Measurements from ENCODE around the gene CCDC91.

CCDC91 gene

DNA sequence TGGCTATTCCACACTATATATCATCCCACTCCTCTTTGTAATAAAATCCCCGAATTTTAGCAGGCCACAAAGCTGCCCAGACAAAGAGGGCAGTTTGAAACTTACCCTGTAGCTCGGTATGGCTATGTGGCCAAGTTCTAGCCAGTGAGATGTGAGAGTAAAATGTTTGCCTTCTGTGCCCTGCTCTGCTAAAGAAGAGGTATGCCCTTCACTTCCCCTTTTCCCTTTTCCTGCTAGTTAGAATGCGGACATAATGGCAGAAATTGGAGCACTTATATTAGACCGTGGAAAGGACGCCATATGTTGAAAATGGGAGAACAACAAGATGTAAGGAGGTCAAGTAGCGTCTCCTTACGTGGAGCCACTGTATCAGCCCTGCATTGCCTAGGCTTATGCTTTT lies 11.5 kb upstream of the CCDC91 start:
- no peak overlapping the region for H3K4me2 ChIP-seq (ENCODE audit: low read length)
- no peak overlapping the region for H2AFZ ChIP-seq (ENCODE audit: low read depth, low read length)
- TF ChIP-seq EZH2phosphoT487 (IDR thresholded peaks at IDR 0.05; ENCODE audit: low read depth), result no peak
- TF ChIP-seq, protein P1, sequence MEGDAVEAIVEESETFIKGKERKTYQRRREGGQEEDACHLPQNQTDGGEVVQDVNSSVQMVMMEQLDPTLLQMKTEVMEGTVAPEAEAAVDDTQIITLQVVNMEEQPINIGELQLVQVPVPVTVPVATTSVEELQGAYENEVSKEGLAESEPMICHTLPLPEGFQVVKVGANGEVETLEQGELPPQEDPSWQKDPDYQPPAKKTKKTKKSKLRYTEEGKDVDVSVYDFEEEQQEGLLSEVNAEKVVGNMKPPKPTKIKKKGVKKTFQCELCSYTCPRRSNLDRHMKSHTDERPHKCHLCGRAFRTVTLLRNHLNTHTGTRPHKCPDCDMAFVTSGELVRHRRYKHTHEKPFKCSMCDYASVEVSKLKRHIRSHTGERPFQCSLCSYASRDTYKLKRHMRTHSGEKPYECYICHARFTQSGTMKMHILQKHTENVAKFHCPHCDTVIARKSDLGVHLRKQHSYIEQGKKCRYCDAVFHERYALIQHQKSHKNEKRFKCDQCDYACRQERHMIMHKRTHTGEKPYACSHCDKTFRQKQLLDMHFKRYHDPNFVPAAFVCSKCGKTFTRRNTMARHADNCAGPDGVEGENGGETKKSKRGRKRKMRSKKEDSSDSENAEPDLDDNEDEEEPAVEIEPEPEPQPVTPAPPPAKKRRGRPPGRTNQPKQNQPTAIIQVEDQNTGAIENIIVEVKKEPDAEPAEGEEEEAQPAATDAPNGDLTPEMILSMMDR (IDR thresholded peaks at IDR 0.05; ENCODE audit: low read depth, low read length), result no peak

DNA sequence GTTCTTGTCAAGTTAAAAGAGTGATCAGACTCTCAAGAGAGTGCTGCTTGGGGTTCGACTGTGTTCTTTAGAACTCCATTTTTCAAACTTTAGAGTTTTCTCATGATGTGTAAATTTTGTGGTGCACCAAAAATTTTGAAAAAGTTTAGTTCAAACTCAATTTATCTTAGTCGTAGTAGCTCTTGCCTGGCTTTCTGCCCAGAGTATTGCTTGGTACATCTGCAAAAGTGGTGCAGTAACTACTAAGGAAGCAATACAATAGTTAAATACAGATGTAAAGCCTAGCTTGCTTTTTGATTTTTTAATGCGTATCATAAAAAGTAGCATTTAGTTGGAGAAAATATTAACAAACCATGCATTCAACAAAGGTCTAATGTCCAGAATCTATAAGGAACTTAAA lies 9.5 kb upstream of the CCDC91 start:
- no peaks in the 10 kb centered on the region for H3K4me1 ChIP-seq (ENCODE audit: low read length)
- H3K27me3 ChIP-seq (ENCODE audit: low read depth, low read length), result no peaks in the 10 kb centered on the region
- no peaks in the 10 kb centered on the region for H4K20me1 ChIP-seq (ENCODE audit: insufficient read depth, low read length)
- H3K9ac ChIP-seq (ENCODE audit: low read length), result no peak overlapping the region
- TF ChIP-seq, protein P1 (IDR thresholded peaks at IDR 0.05; ENCODE audit: low read depth, low read length), result no peak
- TF ChIP-seq EZH2phosphoT487 (IDR thresholded peaks at IDR 0.05; ENCODE audit: low read depth), result no peak
- H2AFZ ChIP-seq (ENCODE audit: low read depth, low read length), result no peak overlapping the region
- H3K27ac ChIP-seq (ENCODE audit: low read length), result no peak overlapping the region
- H3K36me3 ChIP-seq (replicated peaks; ENCODE audit: low read depth, low read length), result no peaks in the 10 kb centered on the region
- H3K4me3 ChIP-seq (ENCODE audit: low read length), result no peak overlapping the region
- H3K4me2 ChIP-seq (ENCODE audit: low read length), result no peak overlapping the region
- no peaks in the 10 kb centered on the region for H3K9me3 ChIP-seq (ENCODE audit: insufficient read depth, low read length)
- no peaks in the 10 kb centered on the region for H3K79me2 ChIP-seq (ENCODE audit: low read length)

More for the DNA sequence above, 11.5 kb upstream of the CCDC91 start:
- Histone ChIP-seq H3K4me3 (ENCODE audit: low read length) (no peak overlapping the region), H3K9me3 (ENCODE audit: insufficient read depth, low read length) (no peaks in the 10 kb centered on the region), H4K20me1 (ENCODE audit: insufficient read depth, low read length) (no peaks in the 10 kb centered on the region), H3K27me3 (ENCODE audit: low read depth, low read length) (no peaks in the 10 kb centered on the region), H3K4me1 (ENCODE audit: low read length) (no peaks in the 10 kb centered on the region), H3K9ac (ENCODE audit: low read length) (no peak overlapping the region), H3K36me3 (replicated peaks; ENCODE audit: low read depth, low read length) (no peaks in the 10 kb centered on the region), H3K79me2 (ENCODE audit: low read length) (no peaks in the 10 kb centered on the region), H3K27ac (ENCODE audit: low read length) (no peak overlapping the region)

DNA sequence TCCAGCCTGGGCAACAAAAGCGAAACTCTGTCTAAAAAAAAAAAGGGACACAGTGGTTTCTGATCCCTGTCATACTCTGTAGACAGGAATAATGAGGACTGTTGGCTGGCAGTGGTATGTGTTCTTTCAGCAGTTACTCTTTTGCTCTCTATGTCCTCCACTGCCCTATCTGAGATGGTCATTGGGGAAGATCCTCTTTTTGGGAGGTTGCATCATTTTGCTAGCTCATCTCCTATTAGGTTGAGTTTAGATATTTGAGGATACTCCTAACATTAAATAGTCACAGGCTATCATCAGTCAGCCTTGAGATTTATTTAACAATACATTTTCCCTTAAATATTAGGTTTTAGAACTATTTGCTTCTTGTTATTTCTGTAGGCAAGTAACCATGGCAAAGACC lies 5.9 kb upstream of the CCDC91 start:
- no peak overlapping the region for H3K27ac ChIP-seq (ENCODE audit: low read length)
- no peak overlapping the region for H3K4me3 ChIP-seq (ENCODE audit: low read length)
- no peaks in the 10 kb centered on the region for H3K9me3 ChIP-seq (ENCODE audit: insufficient read depth, low read length)
- no peaks in the 10 kb centered on the region for H4K20me1 ChIP-seq (ENCODE audit: insufficient read depth, low read length)
- H3K79me2 ChIP-seq (ENCODE audit: low read length), result no peaks in the 10 kb centered on the region
- no peak overlapping the region for H3K9ac ChIP-seq (ENCODE audit: low read length)
- peaks cover 2% of the 10 kb centered on the region for H3K4me1 ChIP-seq (ENCODE audit: low read length)
- no peaks in the 10 kb centered on the region for H3K27me3 ChIP-seq (ENCODE audit: low read depth, low read length)
- H3K4me2 ChIP-seq (ENCODE audit: low read length), result no peak overlapping the region
- H2AFZ ChIP-seq (ENCODE audit: low read depth, low read length), result no peak overlapping the region
- H3K36me3 ChIP-seq (replicated peaks; ENCODE audit: low read depth, low read length), result no peaks in the 10 kb centered on the region
- TF ChIP-seq, protein P1 (IDR thresholded peaks at IDR 0.05; ENCODE audit: low read depth, low read length), result no peak
- TF ChIP-seq EZH2phosphoT487 (IDR thresholded peaks at IDR 0.05; ENCODE audit: low read depth), result no peak

DNA sequence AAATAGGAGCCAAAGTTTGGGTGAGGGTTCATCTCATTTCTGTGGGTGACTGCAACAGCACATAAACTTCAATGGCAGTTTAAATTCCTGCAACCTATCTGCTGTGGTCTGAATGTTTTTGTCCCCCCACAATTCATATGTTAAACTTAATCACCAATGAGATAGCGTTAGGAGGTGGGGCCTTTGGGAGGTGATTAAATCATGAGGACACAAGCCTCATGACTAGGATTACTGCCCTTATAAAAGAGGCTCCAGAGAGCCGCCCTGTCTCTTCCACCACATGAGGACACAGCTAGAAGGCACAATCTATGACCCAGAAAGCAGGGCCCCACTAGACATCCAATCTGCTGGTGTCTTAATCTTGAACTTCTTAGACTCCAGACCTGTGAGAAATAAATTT lies 3.8 kb upstream of the CCDC91 start:
- Histone ChIP-seq H3K9ac (ENCODE audit: low read length) (no peak overlapping the region), H3K27ac (ENCODE audit: low read length) (no peak overlapping the region), H2AFZ (ENCODE audit: low read depth, low read length) (no peak overlapping the region), H3K4me1 (ENCODE audit: low read length) (peaks cover 10% of the 10 kb centered on the region), H3K4me2 (ENCODE audit: low read length) (no peak overlapping the region), H3K27me3 (ENCODE audit: low read depth, low read length) (no peaks in the 10 kb centered on the region), H3K36me3 (replicated peaks; ENCODE audit: low read depth, low read length) (no peaks in the 10 kb centered on the region), H3K79me2 (ENCODE audit: low read length) (peaks cover 10% of the 10 kb centered on the region), H3K9me3 (ENCODE audit: insufficient read depth, low read length) (no peaks in the 10 kb centered on the region), H3K4me3 (ENCODE audit: low read length) (no peak overlapping the region), H4K20me1 (ENCODE audit: insufficient read depth, low read length) (no peaks in the 10 kb centered on the region)
- TF ChIP-seq, protein P1 (IDR thresholded peaks at IDR 0.05; ENCODE audit: low read depth, low read length), result no peak
- no peak for TF ChIP-seq EZH2phosphoT487 (IDR thresholded peaks at IDR 0.05; ENCODE audit: low read depth)
